Stimulated activated CD8-positive, alpha-beta memory T cell treated with anti-CD3 and anti-CD28 coated beads, Interleukin-4, amount 100 ng/mL, for 1 hour (primary cell): Measurements from ENCODE around the gene CDH1.

Source experiments
- DNase-seq, 2 donors: peaks; one replicate each; pipeline ENCODE4 v3.0.0-alpha.2; 2020; ENCODE audit warnings: low read depth in 2 of 2, low spot score in 1 of 2

The CDH1 gene

DNA sequence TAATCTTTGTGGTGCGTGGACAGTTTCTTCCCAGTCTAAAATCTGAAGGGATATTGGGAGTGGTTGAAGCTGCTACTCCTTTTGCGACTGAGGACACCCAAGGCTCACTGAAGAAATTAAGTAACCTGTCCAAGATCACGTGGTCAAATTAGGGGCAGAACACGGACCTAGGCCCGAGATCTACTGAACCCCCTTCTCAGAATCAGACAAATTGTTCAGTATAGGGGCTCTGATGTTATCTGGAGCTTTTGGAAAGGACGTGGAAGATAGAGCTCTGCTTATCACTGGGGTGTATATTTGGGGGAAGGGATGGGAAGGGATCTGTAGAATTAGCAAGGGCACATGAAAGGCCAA is 107.1 kb downstream of the CDH1 start:
- DNase-seq = no peak

DNA sequence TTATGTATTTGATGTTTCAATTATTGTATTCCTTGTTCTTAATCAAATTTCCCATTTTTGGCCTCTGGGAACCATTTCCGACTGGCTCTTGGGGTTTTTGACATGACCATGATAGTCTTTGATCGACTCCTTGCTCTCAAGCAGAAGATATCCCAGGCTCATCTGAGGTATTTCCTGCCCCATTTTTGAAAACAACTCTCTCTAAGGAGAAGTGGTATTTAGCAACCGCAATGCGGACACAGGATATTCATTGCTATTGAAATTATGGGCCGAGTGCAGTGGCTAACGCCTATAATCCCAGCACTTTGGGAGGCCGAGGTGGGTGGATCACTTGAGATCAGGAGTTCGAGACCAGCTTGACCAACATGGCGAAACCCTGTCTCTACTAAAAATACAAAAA is 111.7 kb downstream of the CDH1 start:
- no peak for DNase-seq

DNA sequence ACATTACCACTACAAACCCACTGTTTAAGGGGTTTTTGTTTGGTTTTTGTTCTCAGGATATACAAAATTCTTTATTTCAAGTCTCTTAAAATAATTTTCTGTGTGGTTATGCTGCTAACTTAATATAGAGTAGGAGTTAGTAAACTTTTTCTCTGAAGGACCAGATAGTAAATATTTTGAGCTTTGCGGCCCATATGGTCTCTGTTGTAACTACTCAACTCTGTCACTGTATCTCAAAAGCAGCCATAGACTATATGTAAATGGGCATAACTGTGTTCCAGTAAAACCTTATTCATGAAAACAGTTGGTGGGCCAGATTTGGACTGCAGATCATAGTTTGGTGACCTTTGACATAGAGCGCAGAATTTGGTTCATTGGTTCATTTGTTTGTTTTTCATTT is 113.4 kb downstream of the CDH1 start:
- no peak for DNase-seq

DNA sequence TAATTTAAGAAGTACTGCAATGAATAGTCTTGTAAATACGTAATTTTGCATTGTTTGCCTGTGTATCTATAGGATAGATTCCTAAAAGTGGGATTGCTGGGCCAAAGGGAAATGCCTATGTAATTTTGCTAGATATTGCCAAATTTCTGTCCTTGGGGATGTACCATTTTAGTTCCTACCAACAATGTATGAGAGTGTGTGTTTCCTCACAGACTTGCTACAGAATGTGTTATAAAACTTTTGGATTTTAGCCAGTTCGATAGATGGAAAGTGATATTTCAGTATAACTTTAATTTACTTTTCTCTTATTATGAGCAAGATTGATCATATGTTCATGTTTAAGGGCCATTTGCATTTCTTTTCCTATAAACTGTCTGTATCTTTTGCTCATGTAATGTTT is 114.5 kb downstream of the CDH1 start:
- DNase-seq = no peak

DNA sequence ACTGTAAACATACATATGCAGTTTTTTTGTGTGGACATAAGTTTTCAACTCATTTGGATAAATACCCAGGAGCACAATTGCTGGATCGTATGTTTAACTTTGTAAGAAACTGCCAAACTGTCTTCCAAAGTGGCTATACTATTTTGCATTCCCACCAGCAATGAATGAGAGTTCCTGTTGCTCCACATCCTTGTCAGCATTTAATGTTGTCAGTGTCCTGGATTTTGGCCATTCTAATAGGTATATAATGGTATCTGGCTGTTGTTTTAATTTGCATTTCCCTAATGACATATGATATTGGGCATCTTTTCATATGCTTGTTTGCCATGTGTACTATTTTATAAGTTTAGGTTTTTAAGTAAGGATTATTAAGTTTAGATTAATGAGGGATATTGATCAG is 120.4 kb downstream of the CDH1 start:
- no peak for DNase-seq

DNA sequence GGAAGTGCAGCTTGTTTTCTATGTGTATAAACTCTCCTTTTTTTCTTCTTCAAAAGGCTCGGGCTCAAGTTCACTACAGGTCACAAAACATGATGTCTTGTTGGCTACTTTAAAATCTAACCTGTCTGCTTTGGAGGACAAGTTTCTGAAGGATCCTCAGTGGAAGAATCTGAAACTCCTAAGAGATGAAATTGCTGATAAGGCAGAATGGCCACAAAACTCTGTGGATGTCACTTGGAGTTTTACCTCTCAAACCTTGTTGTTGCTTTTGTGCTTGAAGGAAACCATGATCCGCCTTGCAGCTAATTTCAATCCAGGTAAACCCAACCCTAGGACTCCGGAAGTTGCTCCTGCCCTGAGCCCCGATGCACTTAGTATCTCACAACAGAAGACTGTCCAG is 122.7 kb downstream of the CDH1 start:
- no peak for DNase-seq

DNA sequence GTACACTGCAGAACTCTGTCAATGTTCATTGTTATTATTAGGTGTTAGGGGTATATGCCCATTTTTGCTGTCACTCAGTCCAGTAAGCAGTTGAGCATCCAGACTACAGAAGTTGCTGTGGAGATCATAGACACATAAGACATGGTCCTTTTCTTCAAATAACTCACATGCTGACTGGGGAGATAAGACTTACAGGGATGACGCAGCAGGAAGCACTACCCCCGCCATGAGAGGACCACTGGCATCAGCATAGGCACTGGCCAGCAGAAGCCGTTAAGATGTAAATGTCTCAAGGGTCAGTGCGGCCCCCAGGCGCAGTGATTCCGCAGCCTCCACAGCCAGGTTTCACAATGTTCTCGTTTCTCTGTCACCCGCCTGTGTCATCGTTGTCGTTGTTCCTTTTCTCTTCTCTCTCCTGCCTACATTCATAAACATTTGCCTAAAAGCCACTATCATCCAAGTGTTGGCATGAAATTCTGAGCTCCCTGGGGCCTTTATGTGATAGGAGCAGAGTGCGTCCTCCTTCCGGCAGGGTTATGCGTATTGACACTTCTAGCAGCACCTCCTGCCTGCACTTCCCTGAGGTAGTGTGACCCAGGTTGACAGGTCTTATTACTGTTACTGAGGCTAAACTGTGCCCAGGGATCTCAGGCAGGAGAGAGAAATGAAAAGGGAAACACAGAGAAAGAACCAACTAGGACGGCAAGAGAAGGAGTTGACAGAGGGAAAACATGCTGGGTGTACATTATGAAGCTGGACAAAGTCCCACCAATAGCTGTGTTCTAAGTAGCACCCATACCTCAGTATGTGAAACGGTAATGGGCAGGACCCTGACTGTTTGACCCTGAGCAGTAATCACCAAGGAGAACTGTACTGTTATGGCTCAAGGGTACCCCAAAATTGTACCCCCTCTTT is 124.1 kb downstream of the CDH1 start:
- no peak for DNase-seq

DNA sequence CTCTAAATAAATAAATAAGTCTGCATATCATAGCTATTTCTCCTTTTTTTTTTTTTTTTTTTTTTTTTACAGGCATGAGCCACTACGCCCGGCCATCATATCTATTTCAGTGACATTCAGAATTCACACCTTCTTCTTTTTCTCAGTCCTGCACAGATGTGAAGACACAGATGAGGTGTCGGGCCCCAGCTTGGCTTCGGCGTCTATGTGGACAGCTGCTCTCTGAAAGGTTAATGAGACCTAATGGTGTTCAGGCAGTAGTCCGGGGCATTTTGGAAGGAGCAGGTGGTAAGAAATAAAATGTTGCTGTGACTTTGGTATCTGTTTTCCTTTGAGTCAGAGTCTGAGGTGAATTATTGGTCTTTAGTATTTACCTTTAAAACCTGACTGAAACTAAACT is 129.8 kb downstream of the CDH1 start:
- DNase-seq = no peak

DNA sequence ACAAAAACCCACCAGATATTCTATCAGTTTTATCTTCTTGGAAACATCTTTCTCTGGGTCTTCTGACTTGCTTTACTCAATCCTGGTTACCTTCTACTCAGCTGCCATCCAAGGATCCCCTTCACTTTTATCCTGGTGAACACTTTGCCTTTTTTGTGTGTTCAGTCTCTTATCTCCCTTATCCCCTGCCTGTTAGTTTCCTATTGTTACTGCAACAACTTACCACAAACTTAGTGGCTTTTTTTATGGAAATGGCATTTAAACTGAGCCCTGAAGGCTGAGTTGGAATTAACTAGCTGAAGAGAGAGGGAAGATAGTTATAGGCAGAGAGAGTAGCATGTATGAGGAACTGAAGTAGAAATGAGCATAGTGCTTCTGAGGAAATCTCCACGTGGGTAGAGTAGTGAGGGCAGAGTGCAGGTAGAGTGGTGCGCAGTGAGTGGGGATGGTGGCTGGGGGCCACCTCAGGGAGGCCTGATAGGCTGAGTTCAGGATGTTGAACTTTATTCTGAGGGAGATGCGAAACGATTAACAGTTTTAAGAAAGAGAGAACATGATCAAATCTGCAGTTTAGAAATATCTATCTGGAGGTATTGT is 132.5 kb downstream of the CDH1 start:
- DNase-seq = no peak

DNA sequence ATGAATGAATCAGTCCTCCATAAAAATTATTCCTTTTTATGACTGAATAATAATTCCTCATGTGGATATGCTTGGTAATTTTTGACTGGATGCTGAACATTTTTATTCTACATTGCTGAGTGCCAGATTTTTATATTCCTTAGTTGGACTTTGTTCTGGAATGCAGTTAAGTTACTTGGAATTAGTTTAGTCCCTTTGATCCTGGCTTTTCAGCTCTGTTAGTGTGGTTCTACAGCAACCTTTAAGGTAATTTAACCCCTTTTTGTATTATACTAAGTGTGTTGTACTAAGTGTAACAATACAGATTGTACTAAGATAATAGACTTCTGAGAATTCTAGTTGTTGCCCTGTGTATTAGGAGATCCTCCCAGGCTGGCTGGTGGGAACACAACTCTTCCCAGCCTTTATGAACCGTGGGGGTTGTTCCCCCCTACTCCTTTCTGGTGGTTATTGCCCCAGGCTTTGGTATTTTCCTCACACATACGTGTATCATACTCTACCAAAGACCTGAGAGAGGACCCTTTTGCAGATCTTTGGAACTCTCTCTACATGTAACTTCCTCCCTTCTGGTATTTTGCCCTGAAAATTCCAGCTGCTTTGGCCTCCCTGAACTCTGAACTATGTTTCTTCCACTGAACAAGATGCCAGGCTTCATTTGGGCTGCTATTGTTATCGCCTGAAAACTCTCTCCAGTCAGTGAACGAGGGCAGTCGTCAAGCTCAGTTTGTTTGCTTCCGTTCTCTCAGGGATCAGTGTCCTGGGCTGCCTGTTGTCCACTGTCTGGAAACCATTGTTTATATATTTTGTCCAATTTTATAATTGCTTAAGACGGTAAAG is 136.8 kb downstream of the CDH1 start:
- DNase-seq = no peak

DNA sequence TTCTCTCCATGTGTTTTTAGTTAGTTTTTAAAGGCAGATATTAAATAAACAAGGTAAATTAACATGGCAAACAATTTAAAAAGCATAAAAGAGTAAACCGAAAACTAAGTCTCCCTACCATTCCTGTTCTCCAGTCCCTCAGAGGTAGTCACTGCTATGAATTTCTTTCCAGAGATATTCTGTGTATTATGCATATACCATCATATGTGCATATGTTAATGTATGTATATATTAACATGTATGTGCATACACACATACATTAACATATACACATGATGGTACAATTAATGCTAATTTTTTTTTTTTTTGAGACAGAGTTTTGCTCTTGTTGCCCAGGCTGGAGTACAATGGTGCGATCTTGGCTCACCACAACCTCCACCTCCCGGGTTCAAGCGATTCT is 138.8 kb downstream of the CDH1 start:
- DNase-seq = no peak

DNA sequence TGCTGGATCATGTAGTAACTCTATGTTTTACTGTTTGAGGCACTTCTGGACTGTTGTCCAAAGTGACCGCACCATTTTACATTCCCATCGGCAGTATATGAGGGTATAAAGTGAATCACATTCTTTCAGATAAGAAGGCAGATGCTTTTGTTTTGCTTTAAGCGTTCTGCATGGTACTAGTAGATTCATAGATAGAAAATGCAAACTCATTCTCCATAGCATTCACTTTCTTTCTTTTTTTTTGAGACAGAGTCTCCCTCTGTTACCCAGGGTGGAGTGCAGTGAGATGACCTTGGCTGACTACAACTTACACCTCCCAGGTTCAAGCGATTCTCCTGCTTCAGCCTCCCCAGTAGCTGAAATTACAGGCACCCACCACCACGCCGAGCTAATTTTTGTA is 146.6 kb downstream of the CDH1 start:
- DNase-seq = no peak

DNA sequence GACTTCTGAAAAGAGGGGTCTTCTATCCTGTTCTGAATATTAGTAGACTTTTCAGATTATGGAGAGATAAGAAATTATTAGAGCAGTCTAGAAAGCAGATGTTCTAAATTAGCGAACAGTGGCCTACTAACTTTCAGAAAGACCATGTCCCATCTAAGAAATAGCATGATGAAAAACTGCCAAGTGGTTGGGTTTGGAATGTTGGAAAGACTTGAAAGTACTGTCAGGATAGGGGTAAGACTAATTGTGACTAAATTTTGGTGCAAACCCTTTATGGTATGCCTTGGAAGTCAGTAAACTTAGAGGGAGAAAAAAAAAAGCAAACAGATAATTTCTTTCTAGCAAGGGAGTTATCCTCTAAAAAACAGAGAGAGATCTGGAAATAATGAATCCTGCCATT is 147.3 kb downstream of the CDH1 start:
- no peak for DNase-seq
